H1 (cell line): Measurements from ENCODE around the gene LIN37. TPM values are rescaled to one million over a fixed set of nuclear protein-coding genes. Genes with fewer than 3 reads are reported as not detected.

Experiments
- CBX5 ChIP-seq: fragments of 300-800, 300-1000 bp; sonication (generic); IDR thresholded peaks from 2 replicates; pipeline ENCODE4 v1.7.1; 2016; ENCODE audit warnings: antibody characterized with exemption, low read length, low read depth
- CHD2 ChIP-seq: IDR thresholded peaks from 2 replicates; pipeline ENCODE4 v1.6.1; 2012; ENCODE audit warnings: low read length, improper control_type of control experiment
- TCF12 ChIP-seq: IDR thresholded peaks from 2 replicates; pipeline ENCODE4 v1.6.1; 2011; ENCODE audit warnings: low read depth, mild to moderate bottlenecking, low read length
- YY1 ChIP-seq: IDR thresholded peaks from 2 replicates; pipeline ENCODE4 v1.6.1; 2011; ENCODE audit warnings: low read depth, mild to moderate bottlenecking, low read length
- polyA plus RNA-seq, 7 experiments: library from polyadenylated mRNA; depleted of rRNA in 3 of 7; stranded (reverse) in 5 of 7; unstranded in 2 of 7; fragments of >200 nt in 5 of 7; fragments of 200-250 nt in 2 of 7; gene quantifications; 1 replicate in 5 of 7; 2 replicates in 1 of 7; 4 replicates in 1 of 7; pipeline versions ENCODE4 v1.2.1 to v1.2.3, GENCODE V29; 2011 to 2013; ENCODE audit warnings: missing spikeins in 2 of 7, mixed read lengths in 2 of 7
- total RNA-seq: library from RNA; stranded (reverse); fragmentation: NEBNext Ultra II Directional; extraction: Animal tissue kit (Norgen Biotek cat#: 25700); gene quantifications from 2 replicates; pipeline ENCODE4 v1.2.1, GENCODE V29; 2021
- TF ChIP-seq, protein P1 (sequence below), 3 experiments: IDR thresholded peaks; 1 replicate in 2 of 3; 2 replicates in 1 of 3; pipeline versions ENCODE4 v1.5.1 to v1.6.1; 2011; ENCODE audit warnings: low read length in 3 of 3, mild to moderate bottlenecking in 3 of 3, inconsistent platforms in 2 of 3, low read depth in 1 of 3, moderate library complexity in 1 of 3; ENCODE audit not compliant: insufficient read depth in 1 of 3; ENCODE audit errors: control extremely low read depth in 1 of 3

The LIN37 gene
- total and polyA plus RNA-seq, 2 of the 8 experiments (the other 6 are each of a cell fraction or from before 2014, with no cell fraction given) = 3.8 to 9.8 TPM

DNA sequence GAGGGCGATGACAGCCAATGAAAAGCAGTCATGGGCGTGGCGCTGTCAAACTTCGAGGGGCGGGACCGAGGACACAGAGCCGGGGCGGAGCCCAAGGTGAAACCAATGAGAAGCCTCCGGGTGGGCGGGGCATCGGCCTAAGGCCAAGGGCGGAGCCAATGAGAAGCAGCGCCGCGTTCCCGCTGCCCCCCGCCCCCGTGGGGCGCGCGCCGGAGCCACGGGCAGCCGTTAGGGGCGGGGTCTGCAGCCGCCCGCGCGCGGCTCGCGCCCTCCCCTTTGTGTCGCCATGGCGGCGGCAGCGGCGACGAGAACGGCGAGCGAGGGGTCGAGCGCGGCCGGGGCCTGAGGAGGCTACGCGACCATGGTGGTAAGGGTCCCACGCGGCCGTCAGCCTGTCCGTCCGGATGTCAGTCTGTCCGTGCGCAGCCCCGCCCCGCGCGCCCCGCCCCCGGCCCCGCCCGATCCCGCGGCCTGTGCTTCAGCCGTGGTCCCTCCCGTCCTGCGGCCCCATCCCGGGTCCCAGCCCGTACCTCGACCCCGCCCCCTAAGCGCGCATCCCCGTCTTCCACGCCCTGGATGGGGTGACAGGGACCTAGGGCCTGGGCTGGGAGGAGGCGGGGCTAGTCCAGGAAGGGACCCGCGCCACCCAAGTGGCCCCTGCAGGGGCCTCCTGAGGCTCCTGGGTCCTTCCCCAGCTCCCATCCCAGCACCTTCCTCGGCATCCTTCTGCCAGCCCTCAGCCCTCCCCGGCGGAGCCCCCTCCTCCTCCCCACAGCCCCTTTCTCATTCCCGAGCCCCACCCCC, 27.1 kb downstream of the LIN37 start, which contains the start of gene ARHGAP33 (continued):
- TF ChIP-seq, protein P1, sequence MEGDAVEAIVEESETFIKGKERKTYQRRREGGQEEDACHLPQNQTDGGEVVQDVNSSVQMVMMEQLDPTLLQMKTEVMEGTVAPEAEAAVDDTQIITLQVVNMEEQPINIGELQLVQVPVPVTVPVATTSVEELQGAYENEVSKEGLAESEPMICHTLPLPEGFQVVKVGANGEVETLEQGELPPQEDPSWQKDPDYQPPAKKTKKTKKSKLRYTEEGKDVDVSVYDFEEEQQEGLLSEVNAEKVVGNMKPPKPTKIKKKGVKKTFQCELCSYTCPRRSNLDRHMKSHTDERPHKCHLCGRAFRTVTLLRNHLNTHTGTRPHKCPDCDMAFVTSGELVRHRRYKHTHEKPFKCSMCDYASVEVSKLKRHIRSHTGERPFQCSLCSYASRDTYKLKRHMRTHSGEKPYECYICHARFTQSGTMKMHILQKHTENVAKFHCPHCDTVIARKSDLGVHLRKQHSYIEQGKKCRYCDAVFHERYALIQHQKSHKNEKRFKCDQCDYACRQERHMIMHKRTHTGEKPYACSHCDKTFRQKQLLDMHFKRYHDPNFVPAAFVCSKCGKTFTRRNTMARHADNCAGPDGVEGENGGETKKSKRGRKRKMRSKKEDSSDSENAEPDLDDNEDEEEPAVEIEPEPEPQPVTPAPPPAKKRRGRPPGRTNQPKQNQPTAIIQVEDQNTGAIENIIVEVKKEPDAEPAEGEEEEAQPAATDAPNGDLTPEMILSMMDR (IDR thresholded peaks at IDR 0.05; ENCODE audit: control extremely low read depth in 1 of 3, insufficient read depth in 1 of 3, low read depth in 1 of 3, low read length in 3 of 3) = no peak; a peak in 1 of 4 replicates
- TF ChIP-seq CHD2 = no peak
- TF ChIP-seq CBX5 = no peak
- no peak for TF ChIP-seq TCF12
- no peak for TF ChIP-seq YY1
